Measurements from ENCODE around the gene FNDC3B.

FNDC3B gene

GRCh38 chr3:172283841-172284357 lies 244.5 kb downstream of the FNDC3B start:
- Histone ChIP-seq H3K9me2 (replicated peaks; ENCODE audit: insufficient read depth, low read length) (no peaks in the 10 kb centered on the region), H3F3A (ENCODE audit: insufficient read depth) (no peaks in the 10 kb centered on the region), H4K20me1 (ENCODE audit: low read depth, low read length) (no peaks in the 10 kb centered on the region), H3K9me3 (ENCODE audit: insufficient read depth, low read length) (no peaks in the 10 kb centered on the region), H3K27ac (ENCODE audit: low read depth, low read length) (no peak overlapping the region), H3K36me3 (ENCODE audit: low read length) (no peaks in the 10 kb centered on the region), H3K9ac (ENCODE audit: low read length) (no peak overlapping the region), H3K4me2 (ENCODE audit: low read depth, low read length, poor library complexity, severe bottlenecking) (no peak overlapping the region), H3K4me3 (ENCODE audit: insufficient read depth, low read length, poor library complexity, severe bottlenecking) (no peak overlapping the region), H2AFZ (ENCODE audit: low read depth, low read length, severe bottlenecking) (no peak overlapping the region), H3K27me3 (ENCODE audit: low read length) (no peaks in the 10 kb centered on the region), H3K79me2 (ENCODE audit: insufficient read depth, low read length) (no peaks in the 10 kb centered on the region)
- TF ChIP-seq EZH2phosphoT487 (conservative IDR thresholded peaks at IDR 0.05; ENCODE audit: low read length): no peak
- TF ChIP-seq, protein P1, sequence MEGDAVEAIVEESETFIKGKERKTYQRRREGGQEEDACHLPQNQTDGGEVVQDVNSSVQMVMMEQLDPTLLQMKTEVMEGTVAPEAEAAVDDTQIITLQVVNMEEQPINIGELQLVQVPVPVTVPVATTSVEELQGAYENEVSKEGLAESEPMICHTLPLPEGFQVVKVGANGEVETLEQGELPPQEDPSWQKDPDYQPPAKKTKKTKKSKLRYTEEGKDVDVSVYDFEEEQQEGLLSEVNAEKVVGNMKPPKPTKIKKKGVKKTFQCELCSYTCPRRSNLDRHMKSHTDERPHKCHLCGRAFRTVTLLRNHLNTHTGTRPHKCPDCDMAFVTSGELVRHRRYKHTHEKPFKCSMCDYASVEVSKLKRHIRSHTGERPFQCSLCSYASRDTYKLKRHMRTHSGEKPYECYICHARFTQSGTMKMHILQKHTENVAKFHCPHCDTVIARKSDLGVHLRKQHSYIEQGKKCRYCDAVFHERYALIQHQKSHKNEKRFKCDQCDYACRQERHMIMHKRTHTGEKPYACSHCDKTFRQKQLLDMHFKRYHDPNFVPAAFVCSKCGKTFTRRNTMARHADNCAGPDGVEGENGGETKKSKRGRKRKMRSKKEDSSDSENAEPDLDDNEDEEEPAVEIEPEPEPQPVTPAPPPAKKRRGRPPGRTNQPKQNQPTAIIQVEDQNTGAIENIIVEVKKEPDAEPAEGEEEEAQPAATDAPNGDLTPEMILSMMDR (IDR thresholded peaks at IDR 0.05; ENCODE audit: insufficient read depth, low read length, poor library complexity, severe bottlenecking): no peak

DNA sequence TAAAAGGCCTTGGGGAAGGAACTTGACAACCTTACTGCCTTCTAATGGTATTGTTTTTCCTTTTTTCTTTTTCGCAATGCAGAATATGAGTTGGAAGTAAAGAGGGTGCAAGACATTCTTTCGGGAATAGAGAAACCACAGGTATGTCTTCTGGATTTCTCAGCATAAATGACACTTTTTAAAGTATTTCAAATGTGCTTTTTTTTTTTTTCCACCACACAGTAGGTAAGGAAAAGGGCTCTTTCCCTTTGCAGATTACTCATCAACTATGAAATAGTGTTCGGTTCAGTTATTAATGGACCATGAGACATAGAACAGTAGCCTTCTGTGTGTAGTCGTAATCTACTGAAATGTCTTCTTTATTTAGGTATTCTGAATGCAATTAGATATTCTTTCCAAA lies 246.5 kb downstream of the FNDC3B start:
- H3K4me2 ChIP-seq (ENCODE audit: low read depth, low read length, poor library complexity, severe bottlenecking): no peak overlapping the region
- no peaks in the 10 kb centered on the region for H3K27me3 ChIP-seq (ENCODE audit: low read length)
- no peaks in the 10 kb centered on the region for H3K9me2 ChIP-seq (replicated peaks; ENCODE audit: insufficient read depth, low read length)
- H3K27ac ChIP-seq (ENCODE audit: low read depth, low read length): no peak overlapping the region
- H3K79me2 ChIP-seq (ENCODE audit: insufficient read depth, low read length): no peaks in the 10 kb centered on the region
- no peak overlapping the region for H3K4me3 ChIP-seq (ENCODE audit: insufficient read depth, low read length, poor library complexity, severe bottlenecking)
- TF ChIP-seq, protein P1 (IDR thresholded peaks at IDR 0.05; ENCODE audit: insufficient read depth, low read length, poor library complexity, severe bottlenecking): no peak
- TF ChIP-seq EZH2phosphoT487 (conservative IDR thresholded peaks at IDR 0.05; ENCODE audit: low read length): no peak
- H4K20me1 ChIP-seq (ENCODE audit: low read depth, low read length): no peaks in the 10 kb centered on the region
- H2AFZ ChIP-seq (ENCODE audit: low read depth, low read length, severe bottlenecking): no peak overlapping the region
- H3K9ac ChIP-seq (ENCODE audit: low read length): no peak overlapping the region
- H3K36me3 ChIP-seq (ENCODE audit: low read length): no peaks in the 10 kb centered on the region
- no peaks in the 10 kb centered on the region for H3K9me3 ChIP-seq (ENCODE audit: insufficient read depth, low read length)
- no peaks in the 10 kb centered on the region for H3F3A ChIP-seq (ENCODE audit: insufficient read depth)

GRCh38 chr3:172286548-172287148 lies 247.3 kb downstream of the FNDC3B start:
- no peaks in the 10 kb centered on the region for H3F3A ChIP-seq (ENCODE audit: insufficient read depth)
- no peaks in the 10 kb centered on the region for H4K20me1 ChIP-seq (ENCODE audit: low read depth, low read length)
- H3K36me3 ChIP-seq (ENCODE audit: low read length): no peaks in the 10 kb centered on the region
- no peak overlapping the region for H3K9ac ChIP-seq (ENCODE audit: low read length)
- no peaks in the 10 kb centered on the region for H3K27me3 ChIP-seq (ENCODE audit: low read length)
- no peak overlapping the region for H3K27ac ChIP-seq (ENCODE audit: low read depth, low read length)
- H3K9me2 ChIP-seq (replicated peaks; ENCODE audit: insufficient read depth, low read length): no peaks in the 10 kb centered on the region
- no peaks in the 10 kb centered on the region for H3K79me2 ChIP-seq (ENCODE audit: insufficient read depth, low read length)
- H3K9me3 ChIP-seq (ENCODE audit: insufficient read depth, low read length): no peaks in the 10 kb centered on the region
- H2AFZ ChIP-seq (ENCODE audit: low read depth, low read length, severe bottlenecking): no peak overlapping the region
- H3K4me3 ChIP-seq (ENCODE audit: insufficient read depth, low read length, poor library complexity, severe bottlenecking): no peak overlapping the region
- no peak for TF ChIP-seq EZH2phosphoT487 (conservative IDR thresholded peaks at IDR 0.05; ENCODE audit: low read length)
- TF ChIP-seq, protein P1 (IDR thresholded peaks at IDR 0.05; ENCODE audit: insufficient read depth, low read length, poor library complexity, severe bottlenecking): no peak
- H3K4me2 ChIP-seq (ENCODE audit: low read depth, low read length, poor library complexity, severe bottlenecking): no peak overlapping the region

Measured in SU-DHL-6 (cell line).